HEK293T (cell line): Measurements from ENCODE around the gene LRRC4C.

Experiments
- ARNT ChIP-seq: fragments of 450-650 bp; IDR thresholded peaks from 2 replicates; pipeline ENCODE4 v1.6.1; 2017; ENCODE audit warnings: mild to moderate bottlenecking
- CTBP1 ChIP-seq: fragments of 450-650 bp; IDR thresholded peaks from 2 replicates; pipeline ENCODE4 v1.6.1; 2016; ENCODE audit warnings: borderline replicate concordance
- TARDBP ChIP-seq: fragments of 450-650 bp; IDR thresholded peaks from 2 replicates; pipeline ENCODE4 v1.6.1; 2016
- ZNF384 ChIP-seq: fragments of 450-650 bp; IDR thresholded peaks from 2 replicates; pipeline ENCODE4 v1.6.1; 2016

- TF ChIP-seq ZNF384: no peak
- no peak for TF ChIP-seq CTBP1
- no peak for TF ChIP-seq TARDBP
- TF ChIP-seq ARNT: no peak
Measured at GRCh38 chr11:40958707-40959106, 500.7 kb downstream of the LRRC4C start.
